ENCODE data around the gene STK17A. TPM values are rescaled to one million over a fixed set of nuclear protein-coding genes. Genes with fewer than 3 reads are reported as not detected.
"Not testable (repeated sequence)": the region's sequence is repeated elsewhere in the genome, so short reads cannot be mapped to it uniquely, and the experiment has no call there.

The STK17A gene
- polyA plus RNA-seq, 3 donors = 2.8 to 14.1 (median 9.5) TPM

GRCh38 chr7:43584195-43584586 lies 1.3 kb downstream of the STK17A start:
- Histone ChIP-seq H3K79me2 (ENCODE audit: insufficient read depth, low read length) (peaks cover 43% of the 10 kb centered on the region), H2AFZ (ENCODE audit: insufficient read depth, low read depth, low read length, poor library complexity, severe bottlenecking) (peak overlapping the region; percentile 60), H4K20me1 (ENCODE audit: insufficient read depth, low read length) (peaks cover 15% of the 10 kb centered on the region), H3K27ac (ENCODE audit: low read depth in 1 of 2, low read length in 2 of 2) (peak overlapping the region in 1 of 2 donors; percentile 77), H3K4me3 (replicated peaks in 1 of 3; ENCODE audit: low read depth in 2 of 3, low read length in 3 of 3) (peak overlapping the region; percentile 84 to 97 (median 92)), H3K4me2 (replicated peaks; ENCODE audit: extremely low read depth, low read length, poor library complexity, severe bottlenecking) (peak overlapping the region; percentile 87), H3K4me1 (ENCODE audit: control insufficient read depth in 1 of 2, insufficient read depth in 2 of 2, low read length in 2 of 2) (peaks cover 18 to 26% of the 10 kb centered on the region in 2 donors), H3K27me3 (ENCODE audit: control insufficient read depth in 2 of 2, insufficient read depth in 2 of 2, low read length in 2 of 2) (peaks cover 12 to 14% of the 10 kb centered on the region in 2 donors), H3K9me3 (replicated peaks in 1 of 2; ENCODE audit: control insufficient read depth in 1 of 2, insufficient read depth in 1 of 2, low read length in 2 of 2) (no peaks in the 10 kb centered on the region), H3K9ac (ENCODE audit: insufficient read depth, low read length, poor library complexity, severe bottlenecking) (peak overlapping the region; percentile 91), H3K36me3 (replicated peaks in 1 of 2; ENCODE audit: control insufficient read depth in 1 of 2, insufficient read depth in 2 of 2, low read length in 2 of 2) (no peaks in the 10 kb centered on the region)
- peak; percentile 33 to 63 (median 60) for DNase-seq
- Mint-ChIP-seq H3K4me3 (peak overlapping the region; percentile 91 to 96), H3K9me3 (no peaks in the 10 kb centered on the region), H3K36me3 (no peaks in the 10 kb centered on the region), H3K4me1 (peaks cover 25% of the 10 kb centered on the region), H3K27ac (peak overlapping the region; percentile 64 to 88 (median 75)), H3K27me3 (ENCODE audit: low read depth in 3 of 3) (peaks cover 17 to 23% (median 18%) of the 10 kb centered on the region in 3 donors)
- intact Hi-C loops (cut with micrococcal nuclease) = loop anchor here in 1 of 2 donors (5.0 to 10.0 kb wide), 2 partner anchors 121 to 253 kb away; no protein-coding TSS in a partner anchor
- TF ChIP-seq CTCF (IDR thresholded peaks at IDR 0.05) = no peak
- WGBS (ENCODE audit: insufficient coverage) = 8% methylated on average over 5 of the region's 8 CpGs

- H2AFZ ChIP-seq (ENCODE audit: insufficient read depth, low read depth, low read length, poor library complexity, severe bottlenecking); DNase-seq; H3K27ac ChIP-seq (ENCODE audit: low read depth in 1 of 2, low read length in 2 of 2); H3K36me3 Mint-ChIP-seq; H3K27ac Mint-ChIP-seq; H3K9ac ChIP-seq (ENCODE audit: insufficient read depth, low read length, poor library complexity, severe bottlenecking); H3K9me3 ChIP-seq (replicated peaks in 1 of 2; ENCODE audit: control insufficient read depth in 1 of 2, insufficient read depth in 1 of 2, low read length in 2 of 2); H3K9me3 Mint-ChIP-seq; H3K36me3 ChIP-seq (replicated peaks in 1 of 2; ENCODE audit: control insufficient read depth in 1 of 2, insufficient read depth in 2 of 2, low read length in 2 of 2): not testable (repeated sequence)
- intact Hi-C loops (cut with micrococcal nuclease) = loop anchor here in 1 of 2 donors (5.0 to 10.0 kb wide), 2 partner anchors 120 to 253 kb away; no protein-coding TSS in a partner anchor
- H3K4me1 Mint-ChIP-seq = peaks cover 25% of the 10 kb centered on the region
- peak overlapping the region; percentile 87 for H3K4me2 ChIP-seq (replicated peaks; ENCODE audit: extremely low read depth, low read length, poor library complexity, severe bottlenecking)
- peak overlapping the region; percentile 91 to 96 for H3K4me3 Mint-ChIP-seq
- H3K79me2 ChIP-seq (ENCODE audit: insufficient read depth, low read length) = peaks cover 48% of the 10 kb centered on the region
- peaks cover 12 to 14% of the 10 kb centered on the region in 2 donors for H3K27me3 ChIP-seq (ENCODE audit: control insufficient read depth in 2 of 2, insufficient read depth in 2 of 2, low read length in 2 of 2)
- peaks cover 18 to 26% of the 10 kb centered on the region in 2 donors for H3K4me1 ChIP-seq (ENCODE audit: control insufficient read depth in 1 of 2, insufficient read depth in 2 of 2, low read length in 2 of 2)
- peaks cover 17 to 23% (median 18%) of the 10 kb centered on the region in 3 donors for H3K27me3 Mint-ChIP-seq (ENCODE audit: low read depth in 3 of 3)
- peaks cover 15% of the 10 kb centered on the region for H4K20me1 ChIP-seq (ENCODE audit: insufficient read depth, low read length)
- H3K4me3 ChIP-seq (replicated peaks in 1 of 3; ENCODE audit: low read depth in 2 of 3, low read length in 3 of 3) = peak overlapping the region in 1 of 3 experiments; percentile 84
- WGBS (ENCODE audit: insufficient coverage) = 100% methylated on average over 5 of the region's 11 CpGs
Measured at GRCh38 chr7:43584733-43585132, 1.8 kb downstream of the STK17A start.

Measured in CD14-positive monocyte (primary cell).